ENCODE data around the gene TBL3. TPM values are rescaled to one million over a fixed set of nuclear protein-coding genes. Genes with fewer than 3 reads are reported as not detected.

The TBL3 gene
- polyA plus RNA-seq, 2 of the 4 experiments (the other 2 are of a cell fraction) = 21.9 to 42.8 TPM

GRCh38 chr16:1990101-1990350 is 18.2 kb downstream of the TBL3 start:
- Histone ChIP-seq H3K4me1 (peaks cover 65% of the 10 kb centered on the region), H3K4me3 (peak overlapping the region; percentile 56), H3K9me3 (no peaks in the 10 kb centered on the region), H3K27ac (peak overlapping the region; percentile 58 to 94), H3K4me2 (peak overlapping the region; percentile 79)
- ATAC-seq = no peak
- WGBS (ENCODE audit: missing lambda C conversion rate) = 0% methylated on average over 1 of the region's 25 CpGs
- no peak for DNase-seq (ENCODE audit: low read depth in 1 of 2, low spot score in 1 of 2)
- no peak for FAIRE-seq
- no peak for TF ChIP-seq RFX5 (IDR thresholded peaks at IDR 0.05)
- no peak for TF ChIP-seq RARB (CRISPR knock-in tag; IDR thresholded peaks at IDR 0.05)
- no peak for TF ChIP-seq NPAS2 (CRISPR knock-in tag; IDR thresholded peaks at IDR 0.05; ENCODE audit: borderline replicate concordance)
- no peak for TF ChIP-seq CBX2 (IDR thresholded peaks at IDR 0.05; ENCODE audit: borderline replicate concordance, low read depth)
- no peak for TF ChIP-seq HOXB5 (CRISPR knock-in tag; IDR thresholded peaks at IDR 0.05)
- TF ChIP-seq POLR2AphosphoS2 (conservative IDR thresholded peaks at IDR 0.05; ENCODE audit: low read length) = no peak
- TF ChIP-seq KDM5A (IDR thresholded peaks at IDR 0.05) = no peak
- TF ChIP-seq POLR2A (IDR thresholded peaks at IDR 0.05; ENCODE audit: low read length) = no peak
- TF ChIP-seq MAFK (IDR thresholded peaks at IDR 0.05; ENCODE audit: partially characterized antibody) = no peak
- TF ChIP-seq JUNB (IDR thresholded peaks at IDR 0.05) = no peak
- TF ChIP-seq CTCF (IDR thresholded peaks at IDR 0.05) = no peak
- POLR2A ChIA-PET = no interaction called here
- CTCF ChIA-PET = interaction anchor here (0.8 to 19.7 kb wide), 2 partner anchors 14 to 151 kb away, joined by 3 to 196 read pairs; partner anchors contain the start of gene ZNF598

DNA sequence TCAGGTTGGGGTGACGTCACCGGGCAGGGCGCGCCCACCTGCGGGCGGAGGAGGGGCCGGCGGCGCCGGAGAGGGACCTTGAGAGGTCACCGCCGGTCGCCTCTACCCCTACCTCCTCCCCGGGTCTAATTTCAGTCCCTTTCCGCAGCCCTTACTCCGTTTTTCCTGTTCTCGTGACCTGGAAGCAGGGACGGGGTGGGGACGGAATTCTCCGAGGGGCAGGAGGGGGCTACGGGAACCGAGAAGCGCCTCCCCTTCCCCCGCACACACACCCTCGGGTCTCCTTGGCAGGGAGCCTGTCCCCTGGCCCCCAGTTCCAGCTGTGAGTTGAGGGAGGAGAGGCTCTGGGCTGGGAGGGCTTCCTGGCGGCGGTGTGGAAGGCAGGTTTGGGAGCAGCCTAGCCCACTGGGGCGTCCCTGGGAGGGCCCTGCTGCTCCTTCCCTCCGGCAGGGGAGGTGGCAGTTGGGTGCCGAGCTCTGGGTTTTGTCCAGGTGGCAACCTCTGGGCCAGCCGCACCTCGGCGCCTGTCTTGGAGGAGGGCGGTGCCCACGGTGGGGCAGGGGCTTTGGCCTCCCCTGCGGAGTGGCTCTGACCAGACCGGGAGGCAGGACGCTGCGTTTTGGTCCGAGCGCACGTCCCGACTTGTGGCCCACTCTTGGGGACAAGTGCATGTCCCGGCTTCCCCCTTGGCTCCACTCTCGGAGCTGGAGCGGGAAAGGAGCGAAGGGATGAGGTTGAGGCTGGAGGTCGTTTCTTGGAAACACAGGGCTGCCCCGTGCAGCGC is 18.7 kb downstream of the TBL3 start:
- POLR2A ChIA-PET = no interaction called here
- no peak for FAIRE-seq

More for the DNA sequence above, 18.7 kb downstream of the TBL3 start:
- WGBS (ENCODE audit: missing lambda C conversion rate) = 56% methylated on average over 37 of the region's 50 CpGs
- ATAC-seq = no peak
- Histone ChIP-seq H3K9me3 (no peaks in the 10 kb centered on the region), H3K27ac (peak overlapping the region; percentile 58 to 94), H3K4me1 (peaks cover 61% of the 10 kb centered on the region), H3K4me3 (peak overlapping the region; percentile 56), H3K4me2 (peak overlapping the region; percentile 79)
- TF ChIP-seq MYC (IDR thresholded peaks at IDR 0.05; ENCODE audit: borderline replicate concordance, low read length) (no peak), CEBPB (IDR thresholded peaks at IDR 0.05) (no peak), ESRRA (IDR thresholded peaks at IDR 0.05; ENCODE audit: borderline replicate concordance, low read length) (no peak), HOXB13 (CRISPR knock-in tag; IDR thresholded peaks at IDR 0.05; ENCODE audit: low read depth) (no peak), ZC3H11A (IDR thresholded peaks at IDR 0.05) (no peak), FOSL2 (IDR thresholded peaks at IDR 0.05) (no peak), FOSL2 (CRISPR knock-in tag; IDR thresholded peaks at IDR 0.05) (peak; percentile 61), ZFP36 (IDR thresholded peaks at IDR 0.05; ENCODE audit: borderline replicate concordance, partially characterized antibody) (peak; percentile 70), ELK1 (IDR thresholded peaks at IDR 0.05; ENCODE audit: low read depth, low read length) (no peak)
- TF ChIP-seq, protein P1, sequence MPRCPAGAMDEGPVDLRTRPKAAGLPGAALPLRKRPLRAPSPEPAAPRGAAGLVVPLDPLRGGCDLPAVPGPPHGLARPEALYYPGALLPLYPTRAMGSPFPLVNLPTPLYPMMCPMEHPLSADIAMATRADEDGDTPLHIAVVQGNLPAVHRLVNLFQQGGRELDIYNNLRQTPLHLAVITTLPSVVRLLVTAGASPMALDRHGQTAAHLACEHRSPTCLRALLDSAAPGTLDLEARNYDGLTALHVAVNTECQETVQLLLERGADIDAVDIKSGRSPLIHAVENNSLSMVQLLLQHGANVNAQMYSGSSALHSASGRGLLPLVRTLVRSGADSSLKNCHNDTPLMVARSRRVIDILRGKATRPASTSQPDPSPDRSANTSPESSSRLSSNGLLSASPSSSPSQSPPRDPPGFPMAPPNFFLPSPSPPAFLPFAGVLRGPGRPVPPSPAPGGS (IDR thresholded peaks at IDR 0.05) = no peak
- TF ChIP-seq, protein P2, sequence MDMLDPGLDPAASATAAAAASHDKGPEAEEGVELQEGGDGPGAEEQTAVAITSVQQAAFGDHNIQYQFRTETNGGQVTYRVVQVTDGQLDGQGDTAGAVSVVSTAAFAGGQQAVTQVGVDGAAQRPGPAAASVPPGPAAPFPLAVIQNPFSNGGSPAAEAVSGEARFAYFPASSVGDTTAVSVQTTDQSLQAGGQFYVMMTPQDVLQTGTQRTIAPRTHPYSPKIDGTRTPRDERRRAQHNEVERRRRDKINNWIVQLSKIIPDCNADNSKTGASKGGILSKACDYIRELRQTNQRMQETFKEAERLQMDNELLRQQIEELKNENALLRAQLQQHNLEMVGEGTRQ (IDR thresholded peaks at IDR 0.05) = no peak
- TF ChIP-seq, protein P3, sequence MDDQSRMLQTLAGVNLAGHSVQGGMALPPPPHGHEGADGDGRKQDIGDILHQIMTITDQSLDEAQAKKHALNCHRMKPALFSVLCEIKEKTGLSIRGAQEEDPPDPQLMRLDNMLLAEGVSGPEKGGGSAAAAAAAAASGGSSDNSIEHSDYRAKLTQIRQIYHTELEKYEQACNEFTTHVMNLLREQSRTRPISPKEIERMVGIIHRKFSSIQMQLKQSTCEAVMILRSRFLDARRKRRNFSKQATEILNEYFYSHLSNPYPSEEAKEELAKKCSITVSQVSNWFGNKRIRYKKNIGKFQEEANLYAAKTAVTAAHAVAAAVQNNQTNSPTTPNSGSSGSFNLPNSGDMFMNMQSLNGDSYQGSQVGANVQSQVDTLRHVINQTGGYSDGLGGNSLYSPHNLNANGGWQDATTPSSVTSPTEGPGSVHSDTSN (IDR thresholded peaks at IDR 0.05) = no peak
- DNase-seq (ENCODE audit: low read depth in 1 of 2, low spot score in 1 of 2) = no peak
- CTCF ChIA-PET = interaction anchor here (0.8 to 19.7 kb wide), 2 partner anchors 14 to 150 kb away, joined by 3 to 196 read pairs; partner anchors contain the start of gene ZNF598
